ENCODE results near the gene NCKAP5. TPM values are rescaled to one million over a fixed set of nuclear protein-coding genes. Genes with fewer than 3 reads are reported as not detected.
A peak's percentile ranks its signal among the peaks of the same experiment; 100 is the strongest.

NCKAP5 gene
- total RNA-seq, 1 donor from 2014 or later: 0.26 TPM

DNA sequence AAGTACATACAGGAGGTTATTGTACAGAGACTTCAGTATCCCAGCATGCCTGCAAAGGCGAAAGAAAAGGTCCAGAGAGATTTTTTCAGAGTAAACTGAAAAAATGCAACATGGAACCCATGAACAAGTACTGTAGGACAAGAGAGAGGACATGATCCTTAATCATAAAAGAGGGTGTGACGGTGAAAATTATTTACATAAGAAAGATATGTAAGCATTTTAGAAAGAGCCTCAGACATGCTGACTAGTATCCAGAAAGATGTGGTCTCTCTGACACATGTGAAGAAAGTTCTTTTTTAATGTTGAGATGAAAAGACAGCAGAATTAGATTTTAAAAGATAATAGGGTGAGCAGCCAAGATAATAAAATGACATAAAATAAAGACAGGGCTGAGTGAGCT, 262.0 kb downstream of the NCKAP5 start:
- Histone ChIP-seq H3K36me3 (ENCODE audit: control insufficient read depth, insufficient read depth, low read length) (no peaks in the 10 kb centered on the region), H3K27me3 (ENCODE audit: control insufficient read depth, insufficient read depth, low read length) (no peaks in the 10 kb centered on the region), H3K4me3 (ENCODE audit: low read depth, low read length) (no peak overlapping the region)
- no peak for FAIRE-seq
- no peak for DNase-seq (ENCODE audit: low read depth)
- TF ChIP-seq CTCF (IDR thresholded peaks at IDR 0.05; ENCODE audit: insufficient read depth, low read length, severe bottlenecking): no peak

DNA sequence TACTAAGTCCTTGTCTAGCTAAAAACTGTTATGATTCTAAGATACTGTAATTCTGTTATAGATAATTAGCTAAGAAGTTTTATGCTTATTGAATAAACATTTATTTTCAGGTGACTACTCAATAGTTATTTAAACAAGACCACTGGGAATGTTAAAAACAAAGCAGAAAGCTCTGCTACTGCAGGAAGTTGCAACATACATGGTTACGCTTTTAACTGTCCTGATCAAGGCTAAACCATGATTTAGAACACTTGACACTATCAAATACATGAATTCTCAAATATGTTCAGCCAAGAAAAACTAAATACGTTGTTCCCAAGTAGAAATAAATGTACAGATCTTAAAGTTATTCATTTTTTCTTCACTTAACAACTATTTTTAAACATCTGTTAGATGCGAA, 263.9 kb downstream of the NCKAP5 start:
- no peak overlapping the region for H3K4me3 ChIP-seq (ENCODE audit: low read depth, low read length)
- TF ChIP-seq CTCF (IDR thresholded peaks at IDR 0.05; ENCODE audit: insufficient read depth, low read length, severe bottlenecking): no peak
- H3K36me3 ChIP-seq (ENCODE audit: control insufficient read depth, insufficient read depth, low read length): no peaks in the 10 kb centered on the region
- FAIRE-seq (no peak), DNase-seq (ENCODE audit: low read depth) (no peak)
- no peaks in the 10 kb centered on the region for H3K27me3 ChIP-seq (ENCODE audit: control insufficient read depth, insufficient read depth, low read length)

DNA sequence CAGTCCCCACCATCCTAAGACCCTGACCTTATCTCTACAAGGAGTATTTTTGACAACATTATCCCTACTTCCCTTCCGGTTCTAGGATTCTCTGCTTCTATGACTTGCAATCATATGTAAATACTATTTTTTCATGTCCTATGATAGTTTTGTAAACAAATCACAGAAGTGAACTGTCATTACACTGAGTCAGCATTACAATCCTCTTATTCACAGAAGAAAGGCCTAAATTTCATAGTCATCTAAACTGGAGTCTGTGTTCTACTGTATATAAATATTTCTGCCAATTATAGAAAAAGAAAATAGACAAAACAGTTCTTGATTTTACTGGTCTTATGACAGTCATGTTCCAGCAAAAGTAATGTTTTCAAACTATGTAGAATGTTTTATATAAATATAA, 265.1 kb downstream of the NCKAP5 start:
- no peak for FAIRE-seq
- Histone ChIP-seq H3K4me3 (ENCODE audit: low read depth, low read length) (no peak overlapping the region), H3K36me3 (ENCODE audit: control insufficient read depth, insufficient read depth, low read length) (no peaks in the 10 kb centered on the region)

DNA sequence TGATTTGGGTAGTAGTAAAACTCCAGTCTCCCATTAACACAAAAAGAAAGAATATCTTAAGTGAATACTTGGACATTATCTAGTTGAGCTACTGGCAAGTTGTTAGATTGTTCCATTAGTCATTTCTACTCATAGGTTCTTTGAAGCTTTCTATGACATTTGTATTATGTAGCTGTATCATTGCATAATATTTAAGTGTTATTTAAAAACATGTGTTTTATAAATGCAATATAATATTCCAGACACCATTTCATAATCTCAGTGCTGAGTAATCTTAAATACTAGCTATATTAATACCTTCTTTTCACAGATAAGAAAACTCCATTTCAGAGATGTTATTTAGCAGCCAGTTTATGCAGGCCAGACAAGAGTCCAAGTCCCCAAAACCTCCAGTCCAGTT, 271.9 kb downstream of the NCKAP5 start:
- Histone ChIP-seq H3K4me3 (ENCODE audit: low read depth, low read length) (no peak overlapping the region), H3K36me3 (ENCODE audit: control insufficient read depth, insufficient read depth, low read length) (no peaks in the 10 kb centered on the region), H3K27me3 (ENCODE audit: control insufficient read depth, insufficient read depth, low read length) (no peaks in the 10 kb centered on the region)
- peak; percentile 62 for DNase-seq (ENCODE audit: low read depth)
- TF ChIP-seq CTCF (IDR thresholded peaks at IDR 0.05; ENCODE audit: insufficient read depth, low read length, severe bottlenecking): no peak
- FAIRE-seq: no peak

More for the DNA sequence above, 265.1 kb downstream of the NCKAP5 start:
- H3K27me3 ChIP-seq (ENCODE audit: control insufficient read depth, insufficient read depth, low read length): no peaks in the 10 kb centered on the region
- DNase-seq (ENCODE audit: low read depth): peak; percentile 79
- no peak for TF ChIP-seq CTCF (IDR thresholded peaks at IDR 0.05; ENCODE audit: insufficient read depth, low read length, severe bottlenecking)

GRCh38 chr2:133293544-133294353, 274.5 kb downstream of the NCKAP5 start:
- no peak for TF ChIP-seq CTCF (IDR thresholded peaks at IDR 0.05; ENCODE audit: insufficient read depth, low read length, severe bottlenecking)
- Histone ChIP-seq H3K27me3 (ENCODE audit: control insufficient read depth, insufficient read depth, low read length) (no peaks in the 10 kb centered on the region), H3K36me3 (ENCODE audit: control insufficient read depth, insufficient read depth, low read length) (no peaks in the 10 kb centered on the region), H3K4me3 (ENCODE audit: low read depth, low read length) (no peak overlapping the region)
- FAIRE-seq (no peak), DNase-seq (ENCODE audit: low read depth) (no peak)

GRCh38 chr2:133292259-133292658, 276.0 kb downstream of the NCKAP5 start:
- H3K27me3 ChIP-seq (ENCODE audit: control insufficient read depth, insufficient read depth, low read length): no peaks in the 10 kb centered on the region
- no peak for DNase-seq (ENCODE audit: low read depth)

More at GRCh38 chr2:133292259-133292658, 276.0 kb downstream of the NCKAP5 start:
- no peak for TF ChIP-seq CTCF (IDR thresholded peaks at IDR 0.05; ENCODE audit: insufficient read depth, low read length, severe bottlenecking)
- no peak overlapping the region for H3K4me3 ChIP-seq (ENCODE audit: low read depth, low read length)
- FAIRE-seq: no peak
- no peaks in the 10 kb centered on the region for H3K36me3 ChIP-seq (ENCODE audit: control insufficient read depth, insufficient read depth, low read length)

All from bronchial epithelial cell (primary cell).